ENCODE measurements around the gene OR7C2.
"Not testable (repeated sequence)": the region's sequence is repeated elsewhere in the genome, so short reads cannot be mapped to it uniquely, and the experiment has no call there.

OR7C2 gene

GRCh38 chr19:14941189-14941588 is at the start of gene OR7C2:
Gene OR7C2, plus strand, starts transcription at chr19:14941489. Its CDS starts 0 bp downstream, at chr19:14941489.
- no peak for DNase-seq
- intact Hi-C loops (cut with DNase I): no loop called here

- intact Hi-C loops (cut with DNase I): no loop called here
- no peak for DNase-seq
Measured at GRCh38 chr19:14901675-14902260, 39.5 kb upstream of the OR7C2 start.

GRCh38 chr19:14906711-14907110 is 34.6 kb upstream of the OR7C2 start:
- DNase-seq: no peak
- intact Hi-C loops (cut with DNase I): no loop called here

GRCh38 chr19:14915116-14915515 is 26.2 kb upstream of the OR7C2 start:
- DNase-seq: no peak
- intact Hi-C loops (cut with DNase I): no loop called here

- DNase-seq: peak in 22 of 42 donors; percentile 3 to 72 (median 26)
- intact Hi-C loops (cut with DNase I): no loop called here
Measured at GRCh38 chr19:14916848-14917247, 24.4 kb upstream of the OR7C2 start.

- no peak for DNase-seq
- intact Hi-C loops (cut with DNase I): no loop called here
Measured at GRCh38 chr19:14933506-14933905, 7.8 kb upstream of the OR7C2 start.

GRCh38 chr19:14940266-14940665 is 1.0 kb upstream of the OR7C2 start:
- DNase-seq: no peak
- intact Hi-C loops (cut with DNase I): no loop called here

GRCh38 chr19:14943601-14944000 is 2.3 kb downstream of the OR7C2 start:
- intact Hi-C loops (cut with DNase I): no loop called here
- peak in 1 of 42 donors; percentile 10 for DNase-seq

GRCh38 chr19:14944456-14944855 is 3.2 kb downstream of the OR7C2 start:
- intact Hi-C loops (cut with DNase I): no loop called here
- no peak for DNase-seq

GRCh38 chr19:14949413-14949812 is 8.1 kb downstream of the OR7C2 start:
- intact Hi-C loops (cut with DNase I): not testable (repeated sequence)
- DNase-seq: peak in 1 of 42 donors; percentile 9

- intact Hi-C loops (cut with DNase I): no loop called here
- DNase-seq: peak in 1 of 42 donors; percentile 22
Measured at GRCh38 chr19:14949876-14950275, 8.6 kb downstream of the OR7C2 start.

GRCh38 chr19:14950421-14950820 is 9.1 kb downstream of the OR7C2 start:
- no peak for DNase-seq
- intact Hi-C loops (cut with DNase I): no loop called here

GRCh38 chr19:14952767-14953166 is 11.5 kb downstream of the OR7C2 start:
- no peak for DNase-seq
- intact Hi-C loops (cut with DNase I): no loop called here

GRCh38 chr19:14954071-14954655 is 12.9 kb downstream of the OR7C2 start:
- DNase-seq: no peak
- intact Hi-C loops (cut with DNase I): no loop called here

- intact Hi-C loops (cut with DNase I): no loop called here
- no peak for DNase-seq
Measured at GRCh38 chr19:14957464-14957863, 16.2 kb downstream of the OR7C2 start.

- no peak for DNase-seq
- intact Hi-C loops (cut with DNase I): no loop called here
Measured at GRCh38 chr19:14959263-14959662, 18.0 kb downstream of the OR7C2 start.

- DNase-seq: no peak
- intact Hi-C loops (cut with DNase I): no loop called here
Measured at GRCh38 chr19:14961956-14962685, 20.8 kb downstream of the OR7C2 start.

- no peak for DNase-seq
- intact Hi-C loops (cut with DNase I): no loop called here
Measured at GRCh38 chr19:14968247-14968646, 27.0 kb downstream of the OR7C2 start.

GRCh38 chr19:14971474-14971873 is 30.2 kb downstream of the OR7C2 start:
- intact Hi-C loops (cut with DNase I): no loop called here
- no peak for DNase-seq

GRCh38 chr19:14972676-14973075 is 31.4 kb downstream of the OR7C2 start:
- no peak for DNase-seq
- intact Hi-C loops (cut with DNase I): no loop called here

GRCh38 chr19:14974488-14974887 is 33.2 kb downstream of the OR7C2 start:
- no peak for DNase-seq
- intact Hi-C loops (cut with DNase I): no loop called here
